T-helper 9 cell (primary cell): ENCODE data around the gene POLR2M.

Experiments used
- DNase-seq: peaks from one replicate; pipeline ENCODE4 v3.0.0-alpha.2; 2020

POLR2M gene

DNA sequence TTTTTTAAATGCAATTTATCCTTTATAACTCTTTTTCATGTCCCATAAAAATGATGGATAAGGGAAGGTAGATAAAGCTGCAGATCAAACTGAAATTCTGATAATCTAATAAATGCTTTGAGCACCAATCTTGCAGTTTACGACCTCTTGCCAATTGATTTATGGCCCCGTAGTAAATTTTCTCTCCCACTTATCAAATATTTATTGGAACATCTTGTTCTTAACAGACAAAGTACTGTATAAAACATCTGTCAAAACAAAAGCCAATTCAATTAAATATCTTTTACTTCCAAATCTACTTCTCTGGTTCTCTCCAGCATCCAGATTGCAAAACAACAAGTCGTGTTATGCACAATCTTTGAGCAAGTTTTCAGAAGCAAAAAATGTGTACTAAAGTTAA, 34.6 kb downstream of the POLR2M start:
- DNase-seq = no peak

DNA sequence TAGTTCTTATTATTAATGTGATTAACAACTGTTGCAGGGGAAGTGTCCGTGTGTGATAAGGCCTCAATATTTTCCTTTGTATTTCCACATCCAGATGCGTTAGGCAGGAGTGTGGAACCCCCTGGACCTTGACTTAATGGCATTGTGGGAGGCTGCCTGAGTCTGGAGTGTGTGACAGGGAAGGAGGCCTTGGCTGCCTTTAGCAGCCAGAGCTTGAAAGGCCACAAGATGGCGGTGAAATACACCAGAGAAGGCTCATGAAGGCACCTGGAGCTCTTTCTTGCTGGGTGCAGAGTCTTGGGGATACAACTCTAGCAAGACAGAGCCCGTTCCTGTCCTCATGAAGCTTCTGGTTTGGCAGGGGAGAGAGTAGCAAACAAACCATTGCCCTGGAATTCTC, 36.9 kb downstream of the POLR2M start:
- no peak for DNase-seq

DNA sequence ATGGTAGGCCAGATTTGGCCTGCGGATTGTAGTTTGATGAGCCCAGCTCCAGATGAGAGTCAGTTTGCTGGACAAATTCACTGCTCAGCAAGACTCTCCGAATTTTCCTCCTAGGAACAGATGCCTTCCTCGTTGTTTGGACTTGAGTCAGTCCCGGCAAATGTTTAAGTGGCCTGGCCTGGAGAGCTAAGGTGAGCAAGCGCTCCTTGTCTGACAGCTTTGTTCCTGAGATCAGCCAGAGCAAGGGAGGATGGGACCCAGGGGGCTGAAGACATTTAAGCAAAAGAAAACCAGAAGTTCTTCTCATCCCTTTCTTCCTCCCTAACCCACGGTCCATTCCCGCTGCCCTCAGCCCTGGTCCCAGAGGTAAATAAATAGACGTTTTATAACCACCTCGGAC, 40.3 kb downstream of the POLR2M start:
- no peak for DNase-seq

DNA sequence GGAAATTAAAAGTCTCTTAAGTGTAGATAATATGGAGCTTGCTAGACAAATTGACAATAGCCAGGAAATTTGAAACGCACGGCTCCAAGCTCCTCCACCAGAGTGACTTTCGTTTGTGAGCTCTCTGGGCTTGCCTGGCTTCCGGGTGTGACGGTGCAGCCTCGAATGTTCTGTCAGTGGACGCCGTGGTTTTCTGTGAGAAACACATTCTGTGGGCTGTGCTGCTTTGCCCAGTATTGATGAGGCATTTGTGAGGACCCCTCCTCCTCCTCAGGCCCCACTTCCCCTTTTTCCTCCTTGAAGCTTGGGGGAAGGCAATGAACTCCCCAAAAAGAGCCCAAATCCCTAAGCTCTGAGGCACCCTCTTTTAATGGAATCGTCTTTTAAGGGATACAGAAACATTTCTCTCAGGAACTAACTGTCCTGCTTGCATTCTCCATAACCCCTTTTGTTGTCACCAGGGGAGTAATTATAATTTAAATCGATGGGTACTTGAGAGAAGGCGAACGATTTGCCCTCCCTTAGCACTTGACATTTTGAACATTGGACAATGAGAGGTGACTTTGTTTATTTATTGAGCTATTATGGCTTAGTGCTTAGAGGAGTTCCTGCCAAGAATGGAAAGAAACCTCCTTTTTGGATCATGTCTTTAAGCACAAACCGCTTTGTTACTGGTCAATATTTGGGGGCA, 40.8 kb downstream of the POLR2M start:
- DNase-seq = no peak

GRCh38 chr15:57751177-57751800, 44.8 kb downstream of the POLR2M start:
- no peak for DNase-seq

- no peak for DNase-seq
Observed at GRCh38 chr15:57752436-57752835, 45.9 kb downstream of the POLR2M start.

DNA sequence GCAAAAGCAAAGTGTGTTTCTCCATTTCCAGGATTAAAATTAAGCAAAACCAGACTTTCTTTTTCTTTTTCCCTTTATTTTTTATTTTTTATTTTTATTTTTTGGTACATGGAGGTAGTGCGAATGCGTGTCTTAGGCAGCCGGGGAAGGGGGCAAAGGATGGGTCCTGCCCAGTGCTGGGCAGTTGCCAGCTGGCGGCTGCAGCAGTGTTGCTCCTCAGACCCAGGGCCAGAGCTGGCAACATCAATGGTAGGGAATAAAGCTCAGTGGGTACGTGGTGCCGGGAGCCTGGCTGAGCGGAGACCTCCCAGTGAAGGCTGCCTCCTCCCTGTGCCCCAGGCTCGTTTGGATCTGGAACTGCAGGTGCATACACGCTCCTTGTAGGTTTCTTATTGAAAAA, 46.3 kb downstream of the POLR2M start:
- no peak for DNase-seq

GRCh38 chr15:57756466-57756865, 50.0 kb downstream of the POLR2M start:
- DNase-seq = no peak

GRCh38 chr15:57758560-57758959, 52.0 kb downstream of the POLR2M start:
- DNase-seq = no peak

DNA sequence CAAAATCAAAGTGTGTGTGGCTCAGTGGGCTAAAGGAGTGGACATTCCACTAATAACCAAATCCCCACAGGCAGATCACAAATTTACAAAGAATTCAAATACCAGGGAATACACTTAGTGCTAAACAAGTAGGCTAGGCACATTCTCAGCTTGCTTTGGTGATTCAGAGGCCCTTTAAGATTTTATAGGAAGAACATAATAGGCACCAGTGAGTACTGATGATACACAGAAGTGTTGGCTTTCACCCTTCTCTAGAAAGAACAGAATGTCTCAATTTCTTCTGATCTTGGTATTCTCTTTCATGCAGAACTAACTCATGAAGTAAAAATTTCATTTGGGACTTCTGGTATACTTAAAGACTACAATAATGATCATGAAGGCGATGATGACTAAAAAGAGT, 55.0 kb downstream of the POLR2M start:
- DNase-seq = no peak

DNA sequence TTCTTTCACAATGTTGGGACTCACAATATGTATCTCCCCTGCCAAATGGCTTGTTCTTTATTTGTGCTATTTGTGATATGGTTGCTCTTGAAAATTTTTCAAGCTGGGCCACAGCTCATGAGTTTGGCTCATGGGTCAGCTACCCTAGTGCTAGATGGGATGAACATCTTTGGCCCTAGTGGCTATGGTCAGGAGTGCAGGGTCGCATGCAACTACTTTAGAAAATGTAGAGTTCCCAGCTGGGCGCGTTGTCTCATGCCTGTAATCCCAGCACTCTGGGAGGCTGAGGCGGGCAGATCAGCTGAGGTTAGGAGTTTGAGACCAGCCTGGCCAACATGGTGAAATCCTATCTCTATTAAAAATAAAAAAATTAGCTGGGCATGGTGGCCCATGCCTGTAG, 55.8 kb downstream of the POLR2M start:
- no peak for DNase-seq

- no peak for DNase-seq
Observed at GRCh38 chr15:57763176-57763964, 56.9 kb downstream of the POLR2M start.
